ENCODE data around the gene SLC19A1.
A peak's percentile ranks its signal among the peaks of the same experiment; 100 is the strongest.

Gene SLC19A1

DNA sequence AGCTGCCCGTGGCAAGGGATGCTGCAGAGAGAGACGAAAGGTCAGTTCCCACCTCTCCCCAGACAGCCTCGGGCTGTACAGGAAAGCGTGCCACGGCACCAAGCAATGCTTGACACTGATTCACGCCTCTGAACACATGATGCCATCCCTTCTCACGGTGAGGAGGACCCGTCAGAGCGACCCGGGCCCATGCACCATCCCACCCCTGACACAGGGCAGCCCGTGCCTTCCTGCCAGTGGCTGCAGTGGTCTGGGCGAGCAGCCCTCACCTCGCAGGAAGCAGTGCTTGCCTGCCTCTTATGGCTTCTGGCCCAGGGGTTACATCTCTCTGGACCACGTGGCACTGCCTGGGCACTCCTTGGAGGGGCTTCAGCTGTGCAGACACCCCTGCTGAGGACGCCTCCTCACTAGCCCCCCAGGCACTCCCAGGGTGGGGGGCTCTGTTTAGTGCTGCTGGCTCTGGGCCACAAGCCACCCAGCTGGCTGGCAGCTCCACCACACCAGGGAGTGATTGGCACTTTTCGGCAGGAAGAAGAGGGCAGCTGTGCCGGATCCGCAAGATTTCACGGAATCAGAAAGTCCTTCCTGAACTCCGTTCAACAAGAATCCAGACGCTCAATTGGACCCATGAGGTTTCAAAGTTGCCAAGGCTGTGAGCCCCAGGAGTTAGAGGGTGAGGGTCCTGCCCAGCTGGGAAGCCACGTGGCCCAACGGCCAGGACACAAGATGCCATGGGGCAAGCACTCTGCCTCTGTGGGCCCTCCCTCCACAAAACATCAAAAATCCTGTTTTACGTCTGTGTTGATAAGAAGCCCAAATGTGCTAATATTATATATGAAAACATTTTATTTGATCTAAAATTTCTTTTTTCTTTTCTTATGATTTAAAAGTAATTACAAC lies 34.8 kb upstream of the SLC19A1 start:
- TF ChIP-seq, protein P1, sequence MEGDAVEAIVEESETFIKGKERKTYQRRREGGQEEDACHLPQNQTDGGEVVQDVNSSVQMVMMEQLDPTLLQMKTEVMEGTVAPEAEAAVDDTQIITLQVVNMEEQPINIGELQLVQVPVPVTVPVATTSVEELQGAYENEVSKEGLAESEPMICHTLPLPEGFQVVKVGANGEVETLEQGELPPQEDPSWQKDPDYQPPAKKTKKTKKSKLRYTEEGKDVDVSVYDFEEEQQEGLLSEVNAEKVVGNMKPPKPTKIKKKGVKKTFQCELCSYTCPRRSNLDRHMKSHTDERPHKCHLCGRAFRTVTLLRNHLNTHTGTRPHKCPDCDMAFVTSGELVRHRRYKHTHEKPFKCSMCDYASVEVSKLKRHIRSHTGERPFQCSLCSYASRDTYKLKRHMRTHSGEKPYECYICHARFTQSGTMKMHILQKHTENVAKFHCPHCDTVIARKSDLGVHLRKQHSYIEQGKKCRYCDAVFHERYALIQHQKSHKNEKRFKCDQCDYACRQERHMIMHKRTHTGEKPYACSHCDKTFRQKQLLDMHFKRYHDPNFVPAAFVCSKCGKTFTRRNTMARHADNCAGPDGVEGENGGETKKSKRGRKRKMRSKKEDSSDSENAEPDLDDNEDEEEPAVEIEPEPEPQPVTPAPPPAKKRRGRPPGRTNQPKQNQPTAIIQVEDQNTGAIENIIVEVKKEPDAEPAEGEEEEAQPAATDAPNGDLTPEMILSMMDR (conservative IDR thresholded peaks at IDR 0.05; ENCODE audit: low read depth, low read length): no peak
- no peak for DNase-seq (ENCODE audit: low read depth)
- no peak overlapping the region for H3K4me3 ChIP-seq (ENCODE audit: low read depth, low read length)

DNA sequence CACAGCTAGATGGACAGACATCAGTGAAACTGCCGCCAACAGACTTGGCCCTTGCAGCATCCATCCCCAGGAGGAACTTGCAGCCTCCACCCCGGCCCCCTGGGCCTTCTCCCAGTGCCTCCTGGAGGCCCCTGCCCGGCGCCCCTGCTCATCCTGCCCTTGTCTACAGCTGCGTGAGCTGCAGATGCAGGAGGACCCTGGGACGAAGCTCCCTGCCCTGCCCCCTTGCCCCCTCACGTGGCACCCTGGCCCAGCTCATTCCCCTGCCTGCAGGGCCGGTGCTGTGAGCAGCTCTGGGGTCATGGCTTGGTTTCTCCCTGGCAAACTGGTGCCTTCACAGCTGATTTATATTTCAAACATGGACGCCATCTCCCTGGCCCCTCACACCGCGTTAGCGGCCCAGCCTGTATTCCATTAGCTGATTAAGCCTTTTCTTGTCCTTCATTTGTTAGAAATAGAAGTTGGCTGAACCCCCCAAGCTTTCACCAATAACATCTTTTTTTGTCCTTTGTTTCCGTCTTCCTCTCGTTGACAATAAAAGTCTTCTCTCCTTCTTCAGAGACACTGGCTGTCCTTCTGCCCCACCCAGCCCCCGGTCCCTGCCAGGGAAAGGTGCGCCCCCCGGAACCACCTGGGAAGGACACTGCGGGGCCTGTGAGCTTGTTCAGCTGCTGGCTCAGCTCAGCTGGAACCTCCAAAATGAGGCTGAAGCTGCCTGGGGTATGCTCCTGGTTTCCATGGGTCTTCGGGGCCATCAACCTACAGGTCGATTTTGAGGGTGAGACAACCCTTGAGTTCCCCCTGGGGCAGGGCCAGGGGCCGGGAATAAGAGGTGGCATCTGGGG lies 34.0 kb upstream of the SLC19A1 start:
- no peak overlapping the region for H3K4me3 ChIP-seq (ENCODE audit: low read depth, low read length)
- no peak for DNase-seq (ENCODE audit: low read depth)
- TF ChIP-seq, protein P1 (conservative IDR thresholded peaks at IDR 0.05; ENCODE audit: low read depth, low read length): no peak

DNA sequence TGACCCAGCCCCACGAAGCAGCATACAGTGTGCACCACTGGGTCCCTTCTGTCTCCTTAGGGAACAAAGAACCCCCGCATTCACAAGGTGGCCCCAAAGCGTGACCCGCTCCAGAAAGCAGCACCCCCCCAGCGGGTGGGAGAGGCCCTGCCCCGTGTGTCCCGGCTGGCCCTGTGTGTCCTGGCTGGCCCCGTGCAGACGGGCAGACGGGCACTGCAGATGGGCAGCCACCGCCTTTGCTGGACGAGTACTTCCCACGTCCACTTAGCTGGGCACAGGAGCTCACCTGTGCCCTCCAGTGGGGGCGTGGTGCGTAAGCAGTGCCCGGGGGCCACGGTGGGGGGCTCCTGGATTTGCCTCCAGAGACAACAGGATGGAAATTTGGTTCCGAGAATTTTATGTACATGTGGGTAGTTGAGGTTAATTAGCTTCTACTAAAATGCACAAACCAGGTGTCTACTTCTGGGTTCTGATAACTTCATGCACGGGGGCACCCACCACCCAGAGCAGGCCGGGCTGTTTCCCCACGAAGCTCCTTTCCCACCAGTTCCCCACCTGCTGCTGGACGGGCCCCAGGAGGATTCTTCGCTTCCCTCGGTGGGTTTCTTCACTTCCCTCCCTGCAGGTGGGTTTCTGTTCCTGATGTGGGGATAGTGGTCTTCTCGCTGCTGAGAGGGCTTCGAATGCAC lies 33.2 kb upstream of the SLC19A1 start:
- H3K4me3 ChIP-seq (ENCODE audit: low read depth, low read length): no peak overlapping the region
- DNase-seq (ENCODE audit: low read depth): no peak
- TF ChIP-seq, protein P1 (conservative IDR thresholded peaks at IDR 0.05; ENCODE audit: low read depth, low read length): no peak

DNA sequence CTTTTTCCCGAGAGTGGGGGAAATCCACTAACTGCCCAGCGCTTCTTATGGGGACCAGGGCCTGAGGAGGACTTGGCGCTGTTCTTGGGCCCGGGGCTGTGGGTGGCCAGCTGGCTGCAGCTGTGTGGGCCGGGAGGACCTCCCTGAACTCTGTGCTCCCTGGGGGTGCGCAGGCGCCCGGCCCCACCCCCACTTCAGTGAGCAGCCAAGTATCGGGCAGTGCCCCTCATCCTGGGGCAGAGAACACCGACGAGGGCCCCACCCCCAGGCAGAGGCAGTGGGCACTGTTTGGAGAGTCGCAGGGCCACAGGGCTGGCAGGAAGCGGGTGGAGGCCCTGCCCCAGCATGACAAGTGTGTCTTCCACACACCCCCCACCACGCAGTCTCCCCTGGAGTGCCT lies 32.5 kb upstream of the SLC19A1 start:
- TF ChIP-seq, protein P1 (conservative IDR thresholded peaks at IDR 0.05; ENCODE audit: low read depth, low read length): no peak
- DNase-seq (ENCODE audit: low read depth): no peak
- H3K4me3 ChIP-seq (ENCODE audit: low read depth, low read length): no peak overlapping the region

DNA sequence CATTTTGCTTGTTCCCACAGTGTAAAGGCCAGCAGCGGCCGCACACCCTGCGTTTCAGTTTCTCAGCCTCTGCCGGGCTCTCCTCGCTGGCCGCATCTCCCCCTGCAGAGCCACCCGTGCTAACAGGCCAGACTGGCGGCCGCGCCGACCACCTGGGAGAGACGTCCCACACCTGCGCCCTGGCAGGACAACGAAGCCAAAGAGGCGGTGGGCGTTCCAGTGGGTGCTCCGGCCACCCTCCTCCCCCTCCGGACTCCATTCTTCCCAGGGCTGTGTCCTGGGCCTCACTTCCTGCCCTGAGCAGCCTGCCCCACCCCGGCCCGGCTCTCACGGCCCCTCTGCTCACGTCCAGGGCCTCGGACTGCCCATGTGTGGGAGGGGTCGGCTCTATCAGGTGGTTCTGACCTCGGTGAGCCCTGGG lies 31.9 kb upstream of the SLC19A1 start:
- peak; percentile 25 for DNase-seq (ENCODE audit: low read depth)
- H3K4me3 ChIP-seq (ENCODE audit: low read depth, low read length): peak overlapping the region; percentile 28
- TF ChIP-seq, protein P1 (conservative IDR thresholded peaks at IDR 0.05; ENCODE audit: low read depth, low read length): no peak

DNA sequence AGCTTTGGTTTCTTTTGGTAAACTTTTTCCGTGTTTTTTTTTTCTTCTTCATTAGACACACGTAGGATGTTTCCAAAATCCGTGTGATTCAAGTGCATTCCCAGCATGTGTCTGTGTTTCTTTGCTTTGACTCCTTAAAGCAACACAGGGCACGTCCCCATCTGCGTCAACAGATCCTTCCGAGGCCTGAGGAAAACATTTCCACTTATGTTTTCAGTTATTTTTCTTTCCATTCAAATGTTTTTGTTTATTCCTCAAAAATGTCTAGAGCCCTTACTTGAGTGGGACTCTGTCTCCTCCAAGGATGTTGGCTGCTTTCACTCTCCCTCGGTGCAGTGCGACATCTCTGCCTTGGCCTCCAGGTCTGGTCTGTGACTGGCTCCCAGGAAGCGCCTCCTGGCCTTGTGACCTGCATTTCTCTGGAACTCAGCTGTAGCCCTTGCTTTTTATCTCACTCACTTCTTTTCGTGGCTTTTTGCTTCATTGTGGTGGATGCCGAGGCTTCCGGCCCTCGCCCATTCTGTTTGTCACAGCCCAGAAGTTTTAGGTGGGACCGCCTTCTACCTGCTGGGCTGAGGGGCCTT lies 31.3 kb upstream of the SLC19A1 start:
- peak; percentile 61 for DNase-seq (ENCODE audit: low read depth)
- TF ChIP-seq, protein P1 (conservative IDR thresholded peaks at IDR 0.05; ENCODE audit: low read depth, low read length): no peak
- H3K4me3 ChIP-seq (ENCODE audit: low read depth, low read length): no peak overlapping the region

All from choroid plexus epithelial cell (primary cell).